K562 (cell line): ENCODE results near the gene HSF5. TPM values are rescaled to one million over a fixed set of nuclear protein-coding genes. Genes with fewer than 3 reads are reported as not detected.

Experiments used
- ADNP ChIP-seq: fragments of 200-800 bp; sonication (Bioruptor generic); IDR thresholded peaks from 2 replicates; pipeline ENCODE4 v1.6.1; 2016; ENCODE audit warnings: missing genetic modification characterization, missing compliant biosample characterization
- FOXK1 ChIP-seq: sonication (generic); formaldehyde crosslinking; IDR thresholded peaks from 2 replicates; pipeline ENCODE4 v1.8.0; 2022; ENCODE audit warnings: missing genetic modification reagents, mild to moderate bottlenecking, borderline replicate concordance
- FOXM1 ChIP-seq, 2 experiments: fragments of 450-650 bp in 1 of 2; sonication (generic) in 1 of 2; formaldehyde crosslinking in 1 of 2; IDR thresholded peaks; 2 replicates each; pipeline versions ENCODE4 v1.6.1 to v1.9.0; 2017 to 2022; ENCODE audit warnings: low read depth in 2 of 2, mild to moderate bottlenecking in 2 of 2, missing genetic modification reagents in 1 of 2, moderate library complexity in 1 of 2
- HDGF ChIP-seq: fragments of 450-650 bp; IDR thresholded peaks from 2 replicates; pipeline ENCODE4 v1.6.1; 2016
- HEY1 ChIP-seq: fragments of 250-450 bp; sonication (Bioruptor Pico); IDR thresholded peaks from 2 replicates; pipeline ENCODE4 v1.5.0; 2020; ENCODE audit warnings: mild to moderate bottlenecking, moderate library complexity, borderline replicate concordance
- JUNB ChIP-seq: fragments of 450-650 bp; formaldehyde crosslinking; conservative IDR thresholded peaks from 2 replicates; pipeline ENCODE4 v1.4.0; 2020; ENCODE audit warnings: mild to moderate bottlenecking
- LCOR ChIP-seq: sonication (generic); formaldehyde crosslinking; IDR thresholded peaks from 2 replicates; pipeline ENCODE4 v1.8.0; 2022; ENCODE audit warnings: mild to moderate bottlenecking, missing genetic modification reagents
- MECOM ChIP-seq: fragments of 250-450 bp; sonication (Bioruptor Pico); IDR thresholded peaks from 2 replicates; pipeline ENCODE4 v1.8.0; 2022; ENCODE audit warnings: inconsistent platforms
- MIER1 ChIP-seq: fragments of 450-650 bp; IDR thresholded peaks from 2 replicates; pipeline ENCODE4 v1.6.1; 2016; ENCODE audit warnings: antibody characterized with exemption, mild to moderate bottlenecking, low read depth
- MTA1 ChIP-seq: fragments of 450-650 bp; IDR thresholded peaks from 2 replicates; pipeline ENCODE4 v1.6.1; 2017; ENCODE audit warnings: borderline replicate concordance
- NFRKB ChIP-seq: fragments of 450-650 bp; IDR thresholded peaks from 2 replicates; pipeline ENCODE4 v1.6.1; 2016; ENCODE audit warnings: low read depth
- PML ChIP-seq: IDR thresholded peaks from 2 replicates; pipeline ENCODE4 v1.6.1; 2012; ENCODE audit warnings: low read length, inconsistent platforms
- POLR2B ChIP-seq: fragments of 450-650 bp; IDR thresholded peaks from 2 replicates; pipeline ENCODE4 v1.6.1; 2018; ENCODE audit warnings: low read depth; ENCODE audit not compliant: partially characterized antibody
- POLR3A ChIP-seq: IDR thresholded peaks from 2 replicates; pipeline ENCODE4 v1.6.1; 2011; ENCODE audit warnings: borderline replicate concordance, mild to moderate bottlenecking, moderate library complexity; ENCODE audit not compliant: insufficient read length, insufficient read depth; ENCODE audit errors: extremely low read depth
- SIN3A ChIP-seq, 2 experiments: fragments of 150-350 bp in 1 of 2; IDR thresholded peaks; 2 replicates each; pipeline ENCODE4 v1.6.1; 2011 to 2016; ENCODE audit warnings: borderline replicate concordance in 2 of 2, low read depth in 2 of 2, low read length in 2 of 2, mild to moderate bottlenecking in 2 of 2, moderate library complexity in 2 of 2; ENCODE audit not compliant: control insufficient read depth in 1 of 2
- TAF7 ChIP-seq: fragments of 450-650 bp; IDR thresholded peaks from 2 replicates; pipeline ENCODE4 v1.6.1; 2016; ENCODE audit warnings: missing genetic modification characterization, missing compliant biosample characterization
- TCF3 ChIP-seq: sonication (generic); formaldehyde crosslinking; IDR thresholded peaks from 2 replicates; pipeline ENCODE4 v1.4.0; 2020; ENCODE audit warnings: mild to moderate bottlenecking, missing genetic modification reagents
- ZFP1 ChIP-seq: fragments of 450-650 bp; formaldehyde crosslinking; IDR thresholded peaks from 2 replicates; pipeline ENCODE4 v1.4.0; 2020; ENCODE audit warnings: mild to moderate bottlenecking, mixed read lengths
- ZKSCAN1 ChIP-seq: fragments of 150-350 bp; IDR thresholded peaks from 2 replicates; pipeline ENCODE4 v1.6.1; 2016; ENCODE audit warnings: low read depth, low read length
- ZNF347 ChIP-seq: fragments of 450-650 bp; formaldehyde crosslinking; IDR thresholded peaks from 2 replicates; pipeline ENCODE4 v1.4.0; 2020; ENCODE audit warnings: low read depth, mild to moderate bottlenecking, moderate library complexity
- ZNF507 ChIP-seq: conservative IDR thresholded peaks from 2 replicates; pipeline ENCODE4 v1.6.1; 2017; ENCODE audit warnings: missing genetic modification characterization, missing compliant biosample characterization
- ZNF79 ChIP-seq: fragments of 250-450 bp; sonication (Bioruptor Pico); IDR thresholded peaks from 2 replicates; pipeline ENCODE4 v1.4.0; 2020; ENCODE audit warnings: low read depth, mild to moderate bottlenecking, moderate library complexity
- ZNF830 ChIP-seq: fragments of 250-450 bp; sonication (Bioruptor Pico); IDR thresholded peaks from 2 replicates; pipeline ENCODE4 v1.5.0; 2021; ENCODE audit warnings: mild to moderate bottlenecking
- polyA plus RNA-seq, 8 experiments: library from polyadenylated mRNA; depleted of rRNA in 4 of 8; stranded (reverse) in 5 of 8; unstranded in 3 of 8; fragments of >200 nt; fragmentation: Nextera tagmentation in 2 of 8; fragmentation: Illumina TruSeq in 1 of 8; extraction: Ambion mirVana in 2 of 8; extraction: Trizol in 1 of 8; gene quantifications; 2 replicates each; pipeline versions ENCODE4 v1.2.1 to v1.2.3, GENCODE V29; 2011 to 2014; ENCODE audit warnings: inconsistent platforms in 1 of 8, missing spikeins in 1 of 8
- total RNA-seq, 7 experiments: library from RNA; depleted of rRNA in 6 of 7; stranded (reverse); fragments of >200 nt in 6 of 7; fragmentation: Illumina TruSeq in 2 of 7; extraction: Trizol in 2 of 7; gene quantifications; 2 replicates each; pipeline versions ENCODE4 v1.2.1 to v1.2.3, GENCODE V29; 2011 to 2021; ENCODE audit warnings: low replicate concordance in 1 of 7
- TF ChIP-seq, protein P1 (sequence below): fragments of 450-650 bp; IDR thresholded peaks from 2 replicates; pipeline ENCODE4 v1.6.1; 2016; ENCODE audit warnings: antibody characterized with exemption
- TF ChIP-seq, protein P2 (sequence below), 3 experiments: fragments of 200-800 bp in 1 of 3; sonication (Bioruptor generic) in 1 of 3; sonication (generic) in 1 of 3; formaldehyde crosslinking in 1 of 3; IDR thresholded peaks; 2 replicates each; pipeline versions ENCODE4 v1.6.1 to v1.8.0; 2016 to 2022; ENCODE audit warnings: mild to moderate bottlenecking in 2 of 3, missing compliant biosample characterization in 2 of 3, missing genetic modification characterization in 2 of 3, missing genetic modification reagents in 1 of 3
- TF ChIP-seq, protein P3 (sequence below): fragments of 450-650 bp; formaldehyde crosslinking; conservative IDR thresholded peaks from 2 replicates; pipeline ENCODE4 v1.4.0; 2022; ENCODE audit warnings: mild to moderate bottlenecking, missing genetic modification characterization

The HSF5 gene
- total and polyA plus RNA-seq, 9 of the 15 experiments (the other 6 are each of a cell fraction or from before 2014, with no cell fraction given) = 0.04 TPM; not detected in 8

DNA sequence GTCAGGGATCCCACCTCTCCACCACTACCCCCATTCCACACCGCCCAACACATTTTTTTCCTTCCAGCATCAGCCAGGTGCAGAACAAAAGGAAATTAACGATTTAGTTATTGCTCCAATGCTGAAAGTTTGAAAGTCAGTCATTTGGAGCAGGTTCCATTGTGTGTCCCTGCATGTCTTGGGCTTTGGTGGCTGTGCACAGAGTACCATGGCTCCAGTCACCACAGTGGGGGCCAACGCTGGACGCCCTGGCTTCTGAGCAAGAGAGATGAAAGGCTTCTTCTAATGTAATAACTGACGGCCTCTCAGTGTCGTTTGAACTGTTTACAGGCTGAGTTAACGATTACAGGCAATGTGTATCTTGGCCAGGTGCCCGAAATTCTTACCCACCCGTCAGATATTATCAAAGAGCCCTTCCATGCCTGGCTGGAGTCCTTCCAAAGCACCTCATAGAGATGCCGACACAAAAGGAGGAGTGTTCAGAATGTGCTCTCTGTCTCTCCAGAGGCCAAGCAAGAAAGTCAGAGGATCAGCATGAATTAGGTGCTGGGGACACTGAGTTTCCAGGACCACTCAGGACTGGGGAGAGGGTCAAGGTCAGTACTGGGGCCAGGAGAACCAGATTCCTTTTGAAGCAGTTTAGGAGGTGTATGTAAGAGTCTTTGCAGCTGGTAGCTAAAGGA lies 96.8 kb downstream of the HSF5 start (continued):
- no peak for TF ChIP-seq ZFP1 (CRISPR knock-in tag)
- no peak for TF ChIP-seq FOXK1 (CRISPR knock-in tag)
- TF ChIP-seq TCF3 (CRISPR knock-in tag) = peak; percentile 25; the same call in 1 of the 2 replicates
- no peak for TF ChIP-seq POLR2B
- TF ChIP-seq ZKSCAN1 = 0 out of 2 replicates have a peak, but pooled peaks have one; percentile 30
- TF ChIP-seq ZNF830 (CRISPR knock-in tag) = no peak
- TF ChIP-seq ZNF347 = no peak
- no peak for TF ChIP-seq NFRKB
- TF ChIP-seq MIER1 = no peak
- TF ChIP-seq MECOM = no peak
- no peak for TF ChIP-seq ZNF507 (tag)
- TF ChIP-seq ZNF79 (CRISPR knock-in tag) = no peak
- TF ChIP-seq, protein P1, sequence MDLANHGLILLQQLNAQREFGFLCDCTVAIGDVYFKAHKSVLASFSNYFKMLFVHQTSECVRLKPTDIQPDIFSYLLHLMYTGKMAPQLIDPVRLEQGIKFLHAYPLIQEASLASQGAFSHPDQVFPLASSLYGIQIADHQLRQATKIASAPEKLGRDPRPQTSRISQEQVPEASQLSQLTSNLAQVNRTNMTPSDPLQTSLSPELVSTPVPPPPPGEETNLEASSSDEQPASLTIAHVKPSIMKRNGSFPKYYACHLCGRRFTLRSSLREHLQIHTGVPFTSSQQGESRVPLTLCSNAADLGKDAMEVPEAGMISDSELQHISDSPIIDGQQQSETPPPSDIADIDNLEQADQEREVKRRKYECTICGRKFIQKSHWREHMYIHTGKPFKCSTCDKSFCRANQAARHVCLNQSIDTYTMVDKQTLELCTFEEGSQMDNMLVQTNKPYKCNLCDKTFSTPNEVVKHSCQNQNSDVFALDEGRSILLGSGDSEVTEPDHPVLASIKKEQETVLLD = no peak
- peak; percentile 32; the same call in 1 of the 2 replicates for TF ChIP-seq MTA1
- no peak for TF ChIP-seq HEY1 (CRISPR knock-in tag)
- TF ChIP-seq JUNB = no peak
- TF ChIP-seq, protein P2, sequence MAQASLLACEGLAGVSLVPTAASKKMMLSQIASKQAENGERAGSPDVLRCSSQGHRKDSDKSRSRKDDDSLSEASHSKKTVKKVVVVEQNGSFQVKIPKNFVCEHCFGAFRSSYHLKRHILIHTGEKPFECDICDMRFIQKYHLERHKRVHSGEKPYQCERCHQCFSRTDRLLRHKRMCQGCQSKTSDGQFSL (CRISPR knock-in tag; IDR thresholded peaks at IDR 0.05) = no peak
- TF ChIP-seq, protein P2 (tag; IDR thresholded peaks at IDR 0.05) = no peak
- TF ChIP-seq FOXM1 (IDR thresholded peaks at IDR 0.05; ENCODE audit: low read depth) = peak; percentile 60; the same call in 1 of the 2 replicates
- no peak for TF ChIP-seq FOXM1 (CRISPR knock-in tag; IDR thresholded peaks at IDR 0.05; ENCODE audit: low read depth)
- TF ChIP-seq, protein P3, sequence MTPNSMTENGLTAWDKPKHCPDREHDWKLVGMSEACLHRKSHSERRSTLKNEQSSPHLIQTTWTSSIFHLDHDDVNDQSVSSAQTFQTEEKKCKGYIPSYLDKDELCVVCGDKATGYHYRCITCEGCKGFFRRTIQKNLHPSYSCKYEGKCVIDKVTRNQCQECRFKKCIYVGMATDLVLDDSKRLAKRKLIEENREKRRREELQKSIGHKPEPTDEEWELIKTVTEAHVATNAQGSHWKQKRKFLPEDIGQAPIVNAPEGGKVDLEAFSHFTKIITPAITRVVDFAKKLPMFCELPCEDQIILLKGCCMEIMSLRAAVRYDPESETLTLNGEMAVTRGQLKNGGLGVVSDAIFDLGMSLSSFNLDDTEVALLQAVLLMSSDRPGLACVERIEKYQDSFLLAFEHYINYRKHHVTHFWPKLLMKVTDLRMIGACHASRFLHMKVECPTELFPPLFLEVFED (CRISPR knock-in tag) = no peak
- no peak for TF ChIP-seq POLR3A
- TF ChIP-seq HDGF = no peak
- no peak for TF ChIP-seq SIN3A (IDR thresholded peaks at IDR 0.05; ENCODE audit: borderline replicate concordance in 2 of 2, control insufficient read depth in 1 of 2, low read depth in 2 of 2, low read length in 2 of 2)
- no peak for TF ChIP-seq TAF7
- no peak for TF ChIP-seq PML
- 0 out of 2 replicates have a peak, but pooled peaks have one; percentile 18 for TF ChIP-seq LCOR (CRISPR knock-in tag)
- TF ChIP-seq ADNP = no peak
